HEK293 (cell line): ENCODE results near the gene HMG20A.

Experiments
- HOXA7 ChIP-seq: sonication (generic); formaldehyde crosslinking; IDR thresholded peaks from 2 replicates; pipeline ENCODE4 v1.8.1; 2022; ENCODE audit warnings: missing genetic modification reagents, borderline replicate concordance
- KLF8 ChIP-seq: fragments of 450-650 bp; formaldehyde crosslinking; IDR thresholded peaks from 2 replicates; pipeline ENCODE4 v1.5.1; 2016; ENCODE audit warnings: missing biosample characterization, missing genetic modification characterization
- PATZ1 ChIP-seq: fragments of 450-650 bp; formaldehyde crosslinking; IDR thresholded peaks from 2 replicates; pipeline ENCODE4 v1.5.1; 2016; ENCODE audit warnings: missing biosample characterization, missing genetic modification characterization
- PRDM2 ChIP-seq: fragments of 450-650 bp; formaldehyde crosslinking; IDR thresholded peaks from 2 replicates; pipeline ENCODE4 v1.5.1; 2016; ENCODE audit warnings: missing biosample characterization, missing genetic modification characterization, borderline replicate concordance
- SCRT1 ChIP-seq: fragments of 450-650 bp; formaldehyde crosslinking; IDR thresholded peaks from 2 replicates; pipeline ENCODE4 v1.5.1; 2016; ENCODE audit warnings: missing biosample characterization, missing genetic modification characterization, borderline replicate concordance
- SCRT2 ChIP-seq: fragments of 450-650 bp; formaldehyde crosslinking; IDR thresholded peaks from 2 replicates; pipeline ENCODE4 v1.5.1; 2016; ENCODE audit warnings: missing biosample characterization, missing genetic modification characterization
- ZBTB10 ChIP-seq: fragments of 450-650 bp; formaldehyde crosslinking; IDR thresholded peaks from 2 replicates; pipeline ENCODE4 v1.5.1; 2016; ENCODE audit warnings: missing biosample characterization, missing genetic modification characterization
- ZBTB8A ChIP-seq: fragments of 450-650 bp; formaldehyde crosslinking; IDR thresholded peaks from 2 replicates; pipeline ENCODE4 v1.5.1; 2016; ENCODE audit warnings: missing biosample characterization, missing genetic modification characterization
- ZNF112 ChIP-seq: fragments of 450-650 bp; formaldehyde crosslinking; IDR thresholded peaks from 2 replicates; pipeline ENCODE4 v1.5.0; 2017; ENCODE audit warnings: missing biosample characterization, missing genetic modification characterization
- ZNF16 ChIP-seq: fragments of 450-650 bp; formaldehyde crosslinking; IDR thresholded peaks from 2 replicates; pipeline ENCODE4 v1.5.1; 2016; ENCODE audit warnings: low read depth, missing biosample characterization, missing genetic modification characterization
- ZNF174 ChIP-seq: fragments of 450-650 bp; formaldehyde crosslinking; IDR thresholded peaks from 2 replicates; pipeline ENCODE4 v1.5.0; 2017; ENCODE audit warnings: missing biosample characterization, mild to moderate bottlenecking, missing genetic modification characterization
- ZNF19 ChIP-seq: fragments of 450-650 bp; formaldehyde crosslinking; IDR thresholded peaks from 2 replicates; pipeline ENCODE4; 2016; ENCODE audit warnings: missing biosample characterization, missing genetic modification characterization, low read depth
- ZNF221 ChIP-seq: fragments of 450-650 bp; formaldehyde crosslinking; IDR thresholded peaks from 2 replicates; pipeline ENCODE4 v1.5.1; 2017; ENCODE audit warnings: missing biosample characterization, missing genetic modification characterization, borderline replicate concordance
- ZNF366 ChIP-seq: fragments of 450-650 bp; formaldehyde crosslinking; conservative IDR thresholded peaks from 2 replicates; pipeline ENCODE4 v1.5.1; 2016; ENCODE audit warnings: missing biosample characterization, missing genetic modification characterization
- ZNF394 ChIP-seq: fragments of 450-650 bp; formaldehyde crosslinking; IDR thresholded peaks from 2 replicates; pipeline ENCODE4 v1.5.1; 2016; ENCODE audit warnings: missing biosample characterization, missing genetic modification characterization, mild to moderate bottlenecking, moderate library complexity, borderline replicate concordance
- ZNF48 ChIP-seq: fragments of 450-650 bp; formaldehyde crosslinking; IDR thresholded peaks from 2 replicates; pipeline ENCODE4 v1.5.1; 2016; ENCODE audit warnings: missing biosample characterization, missing genetic modification characterization
- ZNF518A ChIP-seq: fragments of 450-650 bp; formaldehyde crosslinking; conservative IDR thresholded peaks from 2 replicates; pipeline ENCODE4 v1.5.1; 2016; ENCODE audit warnings: low read depth, missing biosample characterization, missing genetic modification characterization
- ZNF580 ChIP-seq: fragments of 450-650 bp; formaldehyde crosslinking; IDR thresholded peaks from 2 replicates; pipeline ENCODE4 v1.5.1; 2016; ENCODE audit warnings: missing biosample characterization, missing genetic modification characterization
- ZNF624 ChIP-seq: fragments of 450-650 bp; formaldehyde crosslinking; IDR thresholded peaks from 2 replicates; pipeline ENCODE4 v1.5.1; 2017; ENCODE audit warnings: missing biosample characterization, missing genetic modification characterization
- ZSCAN18 ChIP-seq: fragments of 450-650 bp; formaldehyde crosslinking; IDR thresholded peaks from 2 replicates; pipeline ENCODE4 v1.5.1; 2016; ENCODE audit warnings: missing biosample characterization, missing genetic modification characterization
- ZSCAN4 ChIP-seq: fragments of 450-650 bp; formaldehyde crosslinking; IDR thresholded peaks from 2 replicates; pipeline ENCODE4 v1.5.1; 2017; ENCODE audit warnings: missing biosample characterization, missing genetic modification characterization

The HMG20A gene

GRCh38 chr15:77470235-77470634 lies 49.5 kb downstream of the HMG20A start (continued):
- no peak for TF ChIP-seq ZNF580 (tag by site-specific recombination)
- no peak for TF ChIP-seq HOXA7 (CRISPR knock-in tag)
- TF ChIP-seq ZNF19 (tag by site-specific recombination), result no peak
- no peak for TF ChIP-seq SCRT1 (tag by site-specific recombination)
- no peak for TF ChIP-seq ZNF221 (tag by site-specific recombination)
- no peak for TF ChIP-seq ZNF518A (tag by site-specific recombination)
- peak; percentile 60; the same call in 1 of the 2 replicates for TF ChIP-seq ZNF366 (tag by site-specific recombination)
- TF ChIP-seq ZNF624 (tag by site-specific recombination), result no peak
- no peak for TF ChIP-seq PRDM2 (tag by site-specific recombination)
- TF ChIP-seq ZNF16 (tag by site-specific recombination), result no peak
- TF ChIP-seq SCRT2 (tag by site-specific recombination), result no peak
- no peak for TF ChIP-seq ZSCAN4 (tag by site-specific recombination)
- TF ChIP-seq ZNF112 (tag by site-specific recombination), result no peak
- TF ChIP-seq ZNF174 (tag by site-specific recombination), result no peak
- 0 out of 2 replicates have a peak, but pooled peaks have one; percentile 30 for TF ChIP-seq PATZ1 (tag by site-specific recombination)
- no peak for TF ChIP-seq ZBTB8A (tag by site-specific recombination)
- TF ChIP-seq KLF8 (tag by site-specific recombination), result 0 out of 2 replicates have a peak, but pooled peaks have one; percentile 28
- TF ChIP-seq ZNF48 (tag by site-specific recombination), result no peak
- no peak for TF ChIP-seq ZBTB10
- 0 out of 2 replicates have a peak, but pooled peaks have one; percentile 19 for TF ChIP-seq ZNF394 (tag by site-specific recombination)
- no peak for TF ChIP-seq ZSCAN18
